Activated CD8-positive, alpha-beta memory T cell treated with anti-CD3 and anti-CD28 coated beads, Interleukin-2, amount 50 U/mL, for 24 hours (primary cell): ENCODE data around the gene ARRB1.

Source experiments
- DNase-seq: peaks from one replicate; pipeline ENCODE4 v3.0.0-alpha.2; 2020; ENCODE audit errors: extremely low read depth

Gene ARRB1

DNA sequence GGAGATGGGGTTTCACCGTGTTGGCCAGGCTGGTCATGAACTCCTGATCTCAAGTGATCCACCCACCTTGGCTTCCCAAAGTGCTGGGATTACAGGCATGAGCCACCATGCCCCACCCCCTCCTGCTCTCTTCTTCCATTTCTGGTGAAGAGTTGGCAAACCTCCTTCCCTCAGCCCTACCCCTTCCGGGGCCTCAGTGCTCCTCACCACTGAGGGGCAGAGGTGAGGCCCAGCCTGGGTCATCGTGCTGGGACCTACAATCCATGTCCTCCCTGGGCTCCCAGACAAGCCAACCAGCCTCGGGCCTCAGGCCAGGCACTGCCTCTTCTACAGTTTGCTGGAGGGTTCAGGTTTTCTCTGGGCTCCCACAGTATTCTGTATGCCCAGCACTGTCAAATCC lies 125.7 kb downstream of the ARRB1 start:
- no peak for DNase-seq

DNA sequence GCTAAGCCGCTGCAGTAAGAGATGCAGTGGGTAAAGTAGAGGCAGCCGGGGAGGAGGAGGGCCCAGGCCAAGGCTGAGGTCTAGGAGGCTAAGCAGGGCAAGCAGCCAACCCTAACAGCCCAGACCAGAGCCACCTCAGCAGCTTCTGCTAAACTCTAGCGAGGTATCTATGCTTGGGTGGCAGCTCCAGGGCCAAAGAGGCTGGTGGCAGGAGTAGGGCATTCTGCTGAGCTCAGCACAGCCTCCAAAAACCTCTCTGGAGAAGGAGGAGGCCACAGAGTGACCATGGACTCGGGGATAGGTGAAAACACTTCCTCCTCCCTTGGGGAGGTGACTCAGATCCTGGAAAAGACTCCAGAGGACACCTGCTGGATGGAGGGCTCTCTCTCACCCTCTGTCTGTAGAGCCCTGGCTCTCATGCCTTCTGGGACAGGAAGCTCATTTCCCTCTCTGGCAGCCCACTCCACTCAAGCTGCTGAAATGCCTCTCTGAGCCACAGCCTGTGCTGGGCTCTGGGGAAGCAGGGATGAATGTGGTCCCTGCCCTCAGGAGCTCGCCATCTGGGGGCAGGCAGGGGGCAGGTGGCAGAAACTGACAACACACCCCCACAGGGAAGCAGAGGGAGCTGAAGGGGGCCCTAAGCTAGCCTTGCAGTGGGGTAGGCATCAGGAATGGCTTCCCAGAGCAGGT lies 127.4 kb downstream of the ARRB1 start:
- DNase-seq: no peak

DNA sequence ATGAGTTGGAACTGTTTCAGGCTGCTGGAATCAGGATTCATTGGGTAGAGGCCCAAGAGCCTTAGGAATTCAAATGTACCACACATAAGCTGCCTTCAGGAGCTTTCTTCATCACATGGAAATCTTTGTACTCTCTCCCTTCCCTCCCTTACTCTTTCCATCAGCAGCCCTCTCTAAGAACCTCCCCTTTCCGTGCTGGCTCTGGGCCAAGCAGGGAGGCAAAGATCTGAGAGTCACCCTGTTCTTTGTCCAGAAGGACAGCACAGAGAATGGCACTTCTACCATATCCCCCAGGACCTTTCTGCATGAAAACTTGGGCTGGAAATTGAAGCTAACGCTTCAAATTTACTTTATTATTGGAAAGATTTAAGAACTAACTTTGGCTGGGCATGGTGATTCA lies 131.6 kb downstream of the ARRB1 start:
- DNase-seq: no peak

DNA sequence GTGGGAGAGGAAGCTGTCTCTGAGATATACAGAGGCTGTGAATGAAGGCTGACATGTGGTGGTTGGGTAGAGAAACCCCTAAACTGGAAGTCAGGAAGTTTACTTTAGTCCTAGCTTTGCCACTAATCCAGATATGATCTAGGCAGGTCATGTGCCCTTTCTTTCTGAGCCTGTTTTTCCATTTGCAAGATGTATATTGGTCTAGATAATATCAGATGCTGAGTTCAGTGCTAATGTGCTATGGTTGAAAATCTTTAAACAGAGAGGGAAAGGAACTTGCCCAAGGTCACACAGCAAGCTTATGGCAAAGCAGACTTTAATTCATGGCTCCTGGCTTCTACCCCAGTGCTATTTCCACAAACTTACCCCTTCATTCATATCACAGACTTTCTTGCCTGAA lies 136.6 kb downstream of the ARRB1 start:
- DNase-seq: no peak

DNA sequence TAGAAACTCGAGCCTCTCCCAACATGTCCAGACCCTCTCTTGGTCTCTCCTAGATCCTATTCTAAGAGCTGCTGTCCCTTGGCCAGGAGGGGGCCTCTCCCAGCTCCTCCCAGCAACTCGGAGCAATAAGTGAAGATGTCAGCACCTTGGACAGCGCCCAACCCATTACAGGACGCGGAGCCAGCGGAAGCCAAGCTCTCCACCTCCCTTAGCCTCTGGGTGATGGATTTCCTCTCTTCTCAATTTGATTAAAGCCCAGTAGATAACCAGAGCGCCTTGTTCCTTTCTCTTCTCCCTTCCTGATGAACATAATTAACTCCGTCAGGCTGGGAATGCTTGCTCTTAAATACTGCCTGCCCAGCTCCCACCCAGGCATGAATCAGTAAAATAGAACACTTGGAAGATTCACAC lies 137.0 kb downstream of the ARRB1 start:
- DNase-seq: peak; percentile 36
